ENCODE measurements around the gene LY6G6C. TPM values are rescaled to one million over a fixed set of nuclear protein-coding genes. Genes with fewer than 3 reads are reported as not detected.

Gene LY6G6C
- total RNA-seq, 4 donors from 2014 or later, result not detected

DNA sequence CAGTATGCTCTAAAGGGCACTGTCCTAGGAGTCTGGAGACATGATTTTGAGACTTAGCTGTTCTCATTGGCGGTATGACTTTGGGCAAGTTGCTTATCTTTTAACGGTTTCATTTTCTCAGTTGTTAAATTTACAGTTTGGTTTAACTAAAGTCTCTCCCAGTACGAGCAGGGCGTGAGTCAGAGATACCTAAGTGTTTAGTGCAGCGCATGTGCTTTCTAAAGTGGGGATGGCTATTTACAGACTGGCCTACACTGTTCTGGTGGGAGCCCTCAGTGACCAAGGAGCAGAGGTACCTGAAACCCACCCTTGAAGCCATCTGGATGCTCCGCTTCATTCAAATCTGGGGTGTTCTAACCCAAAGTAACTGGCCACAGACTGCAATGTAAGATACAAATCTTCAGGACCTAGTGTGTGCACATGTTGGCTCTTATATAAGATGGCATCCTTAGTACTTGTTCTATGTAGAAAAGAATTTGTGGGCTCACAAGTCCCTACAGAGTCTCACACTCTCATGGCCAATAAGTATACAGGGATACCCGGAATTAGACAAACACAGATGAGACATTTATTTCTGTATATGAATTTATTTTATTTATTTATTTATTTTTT, 29.0 kb upstream of the LY6G6C start:
- peaks cover 0 to 18% (median 10%) of the 10 kb centered on the region in 4 donors for H3K4me1 ChIP-seq
- no peak overlapping the region for H3K4me3 ChIP-seq
- H3K9me3 ChIP-seq, result no peaks in the 10 kb centered on the region
- no peak overlapping the region for H3K27ac ChIP-seq (replicated peaks in 1 of 4)
- 84% methylated on average over 7 of the region's 7 CpGs for WGBS
- intact Hi-C loops (cut with DNase I), result no loop called here
- DNase-seq (ENCODE audit: extremely low spot score), result no peak
- TF ChIP-seq POLR2AphosphoS5 (IDR thresholded peaks at IDR 0.05) (no peak), POLR2A (IDR thresholded peaks at IDR 0.05; ENCODE audit: low read depth) (no peak), EP300 (IDR thresholded peaks at IDR 0.05) (no peak)
- TF ChIP-seq, protein P1, sequence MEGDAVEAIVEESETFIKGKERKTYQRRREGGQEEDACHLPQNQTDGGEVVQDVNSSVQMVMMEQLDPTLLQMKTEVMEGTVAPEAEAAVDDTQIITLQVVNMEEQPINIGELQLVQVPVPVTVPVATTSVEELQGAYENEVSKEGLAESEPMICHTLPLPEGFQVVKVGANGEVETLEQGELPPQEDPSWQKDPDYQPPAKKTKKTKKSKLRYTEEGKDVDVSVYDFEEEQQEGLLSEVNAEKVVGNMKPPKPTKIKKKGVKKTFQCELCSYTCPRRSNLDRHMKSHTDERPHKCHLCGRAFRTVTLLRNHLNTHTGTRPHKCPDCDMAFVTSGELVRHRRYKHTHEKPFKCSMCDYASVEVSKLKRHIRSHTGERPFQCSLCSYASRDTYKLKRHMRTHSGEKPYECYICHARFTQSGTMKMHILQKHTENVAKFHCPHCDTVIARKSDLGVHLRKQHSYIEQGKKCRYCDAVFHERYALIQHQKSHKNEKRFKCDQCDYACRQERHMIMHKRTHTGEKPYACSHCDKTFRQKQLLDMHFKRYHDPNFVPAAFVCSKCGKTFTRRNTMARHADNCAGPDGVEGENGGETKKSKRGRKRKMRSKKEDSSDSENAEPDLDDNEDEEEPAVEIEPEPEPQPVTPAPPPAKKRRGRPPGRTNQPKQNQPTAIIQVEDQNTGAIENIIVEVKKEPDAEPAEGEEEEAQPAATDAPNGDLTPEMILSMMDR (IDR thresholded peaks at IDR 0.05), result no peak
- H3K36me3 ChIP-seq, result no peaks in the 10 kb centered on the region
- no peaks in the 10 kb centered on the region for H3K27me3 ChIP-seq

DNA sequence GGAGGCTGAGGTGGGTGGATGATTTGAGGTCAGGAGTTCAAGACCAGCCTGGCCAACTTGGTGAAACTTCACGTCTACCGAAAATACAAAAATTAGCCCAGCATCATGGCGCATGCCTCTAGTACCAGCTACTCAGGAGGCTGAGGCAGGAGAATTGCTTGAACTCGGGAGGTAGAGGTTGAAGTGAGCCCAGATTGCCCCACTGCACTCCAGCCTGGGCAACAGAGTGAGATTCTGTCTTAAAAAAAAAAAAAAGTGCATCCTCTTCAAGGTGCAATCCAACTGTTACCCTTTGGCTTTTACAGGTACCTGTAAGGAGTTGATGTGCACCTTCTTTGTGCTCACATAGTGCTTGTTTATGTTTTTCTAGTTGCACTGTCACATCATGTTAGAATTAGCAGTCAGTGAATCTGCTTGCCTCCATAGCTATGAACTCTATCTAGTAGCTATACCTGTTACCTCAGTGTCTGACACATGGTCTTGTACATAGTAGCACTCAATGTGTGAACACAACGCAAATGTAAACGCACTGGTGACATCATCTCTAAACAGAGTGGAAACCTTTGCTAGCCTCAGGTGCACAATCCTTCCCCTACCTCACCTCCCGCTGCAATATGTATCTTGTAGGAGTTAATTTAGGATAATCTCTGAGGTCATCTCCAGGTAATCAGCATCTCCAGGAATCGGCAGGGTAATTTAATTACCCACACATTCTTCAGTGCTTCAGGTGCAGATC, 27.9 kb upstream of the LY6G6C start:
- Histone ChIP-seq H3K4me1 (peaks cover 0 to 18% (median 10%) of the 10 kb centered on the region in 4 donors), H3K4me3 (no peak overlapping the region), H3K36me3 (no peaks in the 10 kb centered on the region), H3K27me3 (no peaks in the 10 kb centered on the region), H3K27ac (replicated peaks in 1 of 4) (no peak overlapping the region), H3K9me3 (no peaks in the 10 kb centered on the region)
- intact Hi-C loops (cut with DNase I), result no loop called here
- no peak for DNase-seq (ENCODE audit: extremely low spot score)
- TF ChIP-seq POLR2A (IDR thresholded peaks at IDR 0.05; ENCODE audit: low read depth) (no peak), EP300 (IDR thresholded peaks at IDR 0.05) (no peak), POLR2AphosphoS5 (IDR thresholded peaks at IDR 0.05) (no peak)
- TF ChIP-seq, protein P1 (IDR thresholded peaks at IDR 0.05), result no peak
- WGBS, result 92% methylated on average over 8 of the region's 8 CpGs

DNA sequence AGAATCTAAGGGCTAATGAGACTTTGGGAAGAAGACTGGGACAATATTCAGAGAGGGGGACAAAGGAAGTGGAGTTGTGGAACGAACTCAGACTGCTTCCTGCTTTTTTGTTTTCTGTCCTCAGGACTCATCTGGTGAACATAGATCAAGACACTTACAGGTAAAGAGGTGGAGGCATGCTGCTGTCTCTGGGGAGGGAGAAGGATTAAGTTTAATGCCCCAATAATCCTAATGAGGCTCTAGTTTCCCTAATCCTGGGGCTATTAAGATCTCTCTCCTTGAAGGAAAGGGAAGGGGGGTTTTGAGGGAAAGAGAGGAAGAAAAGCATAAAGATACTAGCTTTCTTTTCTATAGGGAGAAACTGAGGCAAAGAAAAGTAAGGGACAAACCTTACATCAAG, 22.9 kb upstream of the LY6G6C start:
- Histone ChIP-seq H3K27me3 (no peaks in the 10 kb centered on the region), H3K4me1 (peaks cover 9 to 30% (median 21%) of the 10 kb centered on the region in 4 donors), H3K9me3 (no peaks in the 10 kb centered on the region), H3K36me3 (peaks cover 0 to 8% (median 0%) of the 10 kb centered on the region in 4 donors), H3K27ac (replicated peaks in 1 of 4) (no peak overlapping the region), H3K4me3 (no peak overlapping the region)
- 53% methylated on average over 1 of the region's 1 CpG for WGBS
- no peak for DNase-seq (ENCODE audit: extremely low spot score)
- no peak for TF ChIP-seq POLR2A (IDR thresholded peaks at IDR 0.05; ENCODE audit: low read depth)
- TF ChIP-seq EP300 (IDR thresholded peaks at IDR 0.05), result no peak
- TF ChIP-seq POLR2AphosphoS5 (IDR thresholded peaks at IDR 0.05), result no peak
- TF ChIP-seq, protein P1 (IDR thresholded peaks at IDR 0.05), result no peak
- intact Hi-C loops (cut with DNase I), result no loop called here

DNA sequence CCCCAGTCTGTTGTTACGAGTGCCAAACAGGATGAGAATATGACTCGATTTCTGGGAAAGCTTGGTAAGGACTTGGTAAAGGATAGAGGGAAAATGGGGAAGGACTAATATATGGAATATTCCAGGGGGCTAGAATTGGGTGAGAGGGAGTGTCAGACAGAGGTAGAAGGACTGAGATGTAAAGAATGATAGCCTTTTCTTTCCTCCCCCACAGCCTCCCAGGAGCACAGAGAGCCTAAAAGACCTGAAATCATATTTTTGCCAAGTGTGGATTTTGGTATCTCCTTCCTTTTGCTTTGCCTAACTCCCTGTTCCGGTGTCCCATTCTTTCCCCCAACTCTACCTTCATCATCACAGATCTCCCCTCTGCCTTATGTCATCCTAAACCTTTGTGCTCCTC, 21.3 kb upstream of the LY6G6C start:
- Histone ChIP-seq H3K4me1 (peaks cover 16 to 41% (median 34%) of the 10 kb centered on the region in 4 donors), H3K27me3 (no peaks in the 10 kb centered on the region), H3K36me3 (peaks cover 0 to 8% (median 0%) of the 10 kb centered on the region in 4 donors), H3K27ac (replicated peaks in 1 of 4) (no peak overlapping the region), H3K9me3 (no peaks in the 10 kb centered on the region), H3K4me3 (no peak overlapping the region)
- intact Hi-C loops (cut with DNase I), result no loop called here
- TF ChIP-seq POLR2AphosphoS5 (IDR thresholded peaks at IDR 0.05), result no peak
- TF ChIP-seq, protein P1 (IDR thresholded peaks at IDR 0.05), result no peak
- no peak for TF ChIP-seq POLR2A (IDR thresholded peaks at IDR 0.05; ENCODE audit: low read depth)
- TF ChIP-seq EP300 (IDR thresholded peaks at IDR 0.05), result no peak
- WGBS, result 84% methylated on average over 3 of the region's 3 CpGs
- no peak for DNase-seq (ENCODE audit: extremely low spot score)
